ENCODE data around the gene DTX3. TPM values are rescaled to one million over a fixed set of nuclear protein-coding genes. Genes with fewer than 3 reads are reported as not detected.

Gene DTX3
- polyA plus RNA-seq, 6 donors from 2014 or later = 0.16 to 0.53 (median 0.29) TPM; not detected in 1

DNA sequence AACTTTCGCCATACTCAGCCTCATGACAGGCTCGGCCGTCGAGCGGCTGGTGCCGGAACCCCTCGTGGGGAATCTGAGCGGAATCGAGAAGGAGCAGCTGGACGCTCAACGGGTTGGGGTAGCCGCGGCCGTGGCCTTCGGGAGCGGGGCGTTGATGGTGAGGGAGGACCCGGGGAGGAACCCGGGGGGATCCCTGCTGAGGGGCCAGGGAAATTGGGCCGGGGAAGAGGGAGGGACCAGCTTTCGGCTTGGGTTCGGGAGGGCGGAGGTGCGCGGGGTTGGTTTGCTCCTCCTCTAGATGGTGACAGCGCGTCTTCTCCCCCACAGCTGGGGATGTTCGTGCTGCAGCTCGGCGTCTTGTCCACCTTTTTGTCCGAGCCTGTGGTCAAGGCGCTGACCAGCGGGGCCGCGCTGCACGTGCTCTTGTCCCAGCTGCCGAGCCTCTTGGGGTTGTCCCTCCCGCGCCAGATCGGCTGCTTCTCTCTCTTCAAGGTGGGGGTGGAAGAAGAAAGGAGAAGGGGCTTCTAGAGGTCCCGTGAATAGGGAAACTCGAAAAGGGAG, 16.4 kb downstream of the DTX3 start:
- Mint-ChIP-seq H3K27me3 (peaks cover 76 to 98% (median 98%) of the 10 kb centered on the region in 3 donors), H3K4me3 (peak overlapping the region; percentile 56 to 92 (median 87)), H3K36me3 (no peaks in the 10 kb centered on the region), H3K4me1 (peaks cover 28 to 51% (median 38%) of the 10 kb centered on the region in 3 donors), H3K9me3 (no peaks in the 10 kb centered on the region), H3K27ac (peak overlapping the region in 5 of 6 donors; percentile 13 to 84 (median 56))
- DNase-seq (peak; percentile 24), ATAC-seq (ENCODE audit: low read depth in 2 of 2) (peak in 1 of 2 donors; percentile 17)

DNA sequence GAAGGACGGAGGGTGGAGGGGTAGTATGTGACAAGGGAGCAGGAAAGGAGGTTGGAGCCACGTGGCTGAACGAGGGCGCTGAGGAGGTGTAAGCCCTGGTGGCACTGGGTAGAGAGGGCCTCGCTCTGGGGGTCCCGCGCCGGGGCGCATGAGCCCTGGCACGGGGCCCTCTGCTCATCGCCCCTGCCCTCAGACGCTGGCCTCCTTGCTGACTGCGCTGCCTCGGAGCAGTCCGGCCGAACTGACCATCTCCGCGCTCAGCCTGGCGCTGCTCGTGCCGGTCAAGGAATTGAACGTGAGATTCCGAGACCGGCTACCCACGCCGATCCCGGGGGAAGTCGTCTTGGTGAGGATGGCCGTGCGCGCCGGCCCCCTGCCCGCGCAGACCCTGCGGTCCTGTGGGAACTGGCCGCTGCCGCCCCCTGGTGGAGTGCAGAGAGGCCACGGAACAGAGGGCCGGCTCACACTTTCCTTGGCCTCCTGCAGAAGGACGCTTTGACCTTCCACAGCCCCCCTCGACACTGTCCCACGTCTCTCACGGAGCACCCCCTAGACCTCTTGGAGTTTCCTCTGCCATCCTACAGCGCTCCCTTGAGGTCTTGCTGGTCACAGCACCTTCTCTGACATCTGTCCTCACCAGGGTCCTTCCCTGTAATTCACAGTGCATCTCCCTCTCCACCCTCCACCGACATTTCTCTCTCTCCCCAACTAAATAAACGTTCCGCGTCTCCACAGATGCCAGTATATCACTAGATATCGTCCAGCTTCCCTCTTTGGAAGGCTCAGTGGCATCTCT, 17.1 kb downstream of the DTX3 start:
- Mint-ChIP-seq H3K36me3 (no peaks in the 10 kb centered on the region), H3K27me3 (peaks cover 75 to 98% (median 98%) of the 10 kb centered on the region in 3 donors), H3K9me3 (no peaks in the 10 kb centered on the region), H3K4me3 (peak overlapping the region; percentile 56 to 92 (median 87)), H3K4me1 (peaks cover 28 to 51% (median 34%) of the 10 kb centered on the region in 3 donors), H3K27ac (peak overlapping the region in 3 of 6 donors; percentile 57 to 84 (median 59))
- ATAC-seq (ENCODE audit: low read depth in 2 of 2) (peak; percentile 69 to 75), DNase-seq (peak; percentile 50)

GRCh38 chr12:57622293-57623245, 17.9 kb downstream of the DTX3 start:
- ATAC-seq (ENCODE audit: low read depth in 2 of 2) = no peak

GRCh38 chr12:57623385-57623784, 18.8 kb downstream of the DTX3 start:
- Mint-ChIP-seq H3K27me3 (peaks cover 74 to 98% (median 95%) of the 10 kb centered on the region in 3 donors), H3K4me1 (peaks cover 38 to 59% (median 44%) of the 10 kb centered on the region in 3 donors), H3K27ac (no peak overlapping the region), H3K36me3 (no peaks in the 10 kb centered on the region), H3K4me3 (peak overlapping the region in 1 of 8 donors; percentile 74), H3K9me3 (no peaks in the 10 kb centered on the region)
- ATAC-seq (ENCODE audit: low read depth in 2 of 2) (no peak), DNase-seq (no peak)

More at GRCh38 chr12:57622293-57623245, 17.9 kb downstream of the DTX3 start:
- H3K27me3 Mint-ChIP-seq = peaks cover 77 to 98% (median 97%) of the 10 kb centered on the region in 3 donors
- H3K36me3 Mint-ChIP-seq = no peaks in the 10 kb centered on the region
- peaks cover 33 to 59% (median 38%) of the 10 kb centered on the region in 3 donors for H3K4me1 Mint-ChIP-seq
- peak overlapping the region; percentile 56 to 92 (median 84) for H3K4me3 Mint-ChIP-seq
- H3K9me3 Mint-ChIP-seq = no peaks in the 10 kb centered on the region
- peak overlapping the region in 1 of 6 donors; percentile 67 for H3K27ac Mint-ChIP-seq
- DNase-seq = no peak

DNA sequence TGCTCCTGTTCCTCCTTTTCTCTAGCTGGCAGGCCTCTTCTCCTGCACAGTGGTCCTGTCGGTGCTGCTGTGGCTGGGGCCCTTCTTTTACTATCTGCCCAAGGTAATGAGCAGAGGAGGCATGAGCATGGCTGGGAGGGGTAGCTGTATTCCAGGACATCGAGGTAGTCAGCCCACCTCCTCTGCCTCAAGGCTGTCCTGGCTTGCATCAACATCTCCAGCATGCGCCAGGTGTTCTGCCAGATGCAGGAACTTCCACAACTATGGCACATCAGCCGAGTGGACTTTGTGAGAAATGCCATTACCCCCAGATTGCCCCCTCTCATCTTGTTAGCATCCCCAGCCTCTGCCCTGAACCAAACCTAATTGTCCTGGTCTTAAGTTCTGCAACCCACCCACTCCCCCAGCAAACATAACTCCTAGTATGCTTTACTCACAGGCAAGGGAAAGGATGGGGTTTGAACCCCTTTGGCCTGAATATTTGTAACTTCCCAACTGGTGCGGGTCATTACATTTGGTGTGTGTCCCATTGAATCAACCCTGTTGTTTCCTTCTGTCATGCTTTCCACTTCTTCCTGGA, 19.3 kb downstream of the DTX3 start:
- H3K36me3 Mint-ChIP-seq = no peaks in the 10 kb centered on the region
- H3K9me3 Mint-ChIP-seq = no peaks in the 10 kb centered on the region
- ATAC-seq (ENCODE audit: low read depth in 2 of 2) = no peak
- peaks cover 75 to 100% (median 95%) of the 10 kb centered on the region in 3 donors for H3K27me3 Mint-ChIP-seq
- peaks cover 37 to 57% (median 43%) of the 10 kb centered on the region in 3 donors for H3K4me1 Mint-ChIP-seq
- no peak overlapping the region for H3K27ac Mint-ChIP-seq
- no peak overlapping the region for H3K4me3 Mint-ChIP-seq
- DNase-seq = no peak

DNA sequence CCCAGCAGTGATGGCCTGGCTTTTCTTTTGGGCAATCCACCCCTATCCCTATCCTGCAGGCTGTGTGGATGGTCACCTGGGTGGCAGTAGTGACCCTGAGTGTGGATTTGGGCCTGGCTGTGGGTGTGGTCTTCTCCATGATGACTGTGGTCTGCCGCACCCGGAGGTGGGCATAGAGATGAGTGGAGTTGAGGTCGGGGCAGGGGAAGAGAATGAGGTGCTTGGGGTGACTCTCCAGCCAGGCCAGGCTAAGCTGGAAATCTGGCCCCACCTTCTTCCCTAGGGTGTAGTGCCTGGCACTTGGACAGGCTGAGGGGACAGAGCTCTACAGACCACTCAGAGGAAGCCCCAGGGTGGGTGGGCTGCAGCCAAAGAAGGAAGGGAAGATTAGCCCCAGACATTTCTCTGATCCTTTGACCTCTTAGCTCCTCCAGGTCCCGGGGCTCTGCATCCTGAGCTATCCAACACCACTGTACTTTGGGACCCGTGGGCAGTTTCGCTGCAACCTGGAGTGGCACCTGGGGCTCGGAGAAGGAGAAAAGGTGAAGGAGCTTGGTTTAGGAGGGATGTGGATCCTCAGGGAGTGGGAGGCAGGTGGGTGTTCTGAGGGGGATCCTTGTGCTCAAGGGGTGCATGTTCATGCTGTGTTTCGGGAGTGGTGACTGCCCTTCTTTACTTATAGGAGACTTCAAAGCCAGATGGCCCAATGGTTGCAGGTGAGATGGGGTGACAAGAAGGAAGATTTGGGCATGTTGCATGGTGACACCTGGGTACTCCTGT, 20.0 kb downstream of the DTX3 start:
- DNase-seq (no peak), ATAC-seq (ENCODE audit: low read depth in 2 of 2) (no peak)
- Mint-ChIP-seq H3K36me3 (no peaks in the 10 kb centered on the region), H3K27ac (no peak overlapping the region), H3K9me3 (no peaks in the 10 kb centered on the region), H3K4me1 (peaks cover 31 to 49% (median 37%) of the 10 kb centered on the region in 3 donors), H3K27me3 (peaks cover 77 to 100% (median 95%) of the 10 kb centered on the region in 3 donors), H3K4me3 (no peak overlapping the region)

GRCh38 chr12:57625261-57626032, 20.8 kb downstream of the DTX3 start:
- Mint-ChIP-seq H3K9me3 (no peaks in the 10 kb centered on the region), H3K36me3 (no peaks in the 10 kb centered on the region), H3K4me3 (peak overlapping the region in 2 of 8 donors; percentile 40 to 42), H3K4me1 (peaks cover 27 to 41% (median 30%) of the 10 kb centered on the region in 3 donors), H3K27ac (peak overlapping the region in 1 of 6 donors; percentile 17), H3K27me3 (peaks cover 70 to 100% (median 98%) of the 10 kb centered on the region in 3 donors)
- ATAC-seq (ENCODE audit: low read depth in 2 of 2) (no peak), DNase-seq (no peak)

- Mint-ChIP-seq H3K36me3 (no peaks in the 10 kb centered on the region), H3K4me1 (peaks cover 18 to 33% (median 22%) of the 10 kb centered on the region in 3 donors), H3K27ac (peak overlapping the region in 1 of 6 donors; percentile 17), H3K9me3 (no peaks in the 10 kb centered on the region), H3K4me3 (peak overlapping the region in 5 of 8 donors; percentile 12 to 65 (median 42)), H3K27me3 (peaks cover 62 to 100% (median 98%) of the 10 kb centered on the region in 3 donors)
- DNase-seq = no peak
- no peak for ATAC-seq (ENCODE audit: low read depth in 2 of 2)
These were observed 21.7 kb downstream of the DTX3 start for GRCh38 chr12:57626111-57626920.

GRCh38 chr12:57626921-57627445, 22.4 kb downstream of the DTX3 start:
- Mint-ChIP-seq H3K4me3 (peak overlapping the region in 7 of 8 donors; percentile 14 to 65 (median 48)), H3K4me1 (peaks cover 14 to 33% (median 17%) of the 10 kb centered on the region in 3 donors), H3K27me3 (peaks cover 59 to 100% (median 98%) of the 10 kb centered on the region in 3 donors), H3K9me3 (no peaks in the 10 kb centered on the region), H3K27ac (no peak overlapping the region), H3K36me3 (no peaks in the 10 kb centered on the region)
- ATAC-seq (ENCODE audit: low read depth in 2 of 2) (no peak), DNase-seq (no peak)

DNA sequence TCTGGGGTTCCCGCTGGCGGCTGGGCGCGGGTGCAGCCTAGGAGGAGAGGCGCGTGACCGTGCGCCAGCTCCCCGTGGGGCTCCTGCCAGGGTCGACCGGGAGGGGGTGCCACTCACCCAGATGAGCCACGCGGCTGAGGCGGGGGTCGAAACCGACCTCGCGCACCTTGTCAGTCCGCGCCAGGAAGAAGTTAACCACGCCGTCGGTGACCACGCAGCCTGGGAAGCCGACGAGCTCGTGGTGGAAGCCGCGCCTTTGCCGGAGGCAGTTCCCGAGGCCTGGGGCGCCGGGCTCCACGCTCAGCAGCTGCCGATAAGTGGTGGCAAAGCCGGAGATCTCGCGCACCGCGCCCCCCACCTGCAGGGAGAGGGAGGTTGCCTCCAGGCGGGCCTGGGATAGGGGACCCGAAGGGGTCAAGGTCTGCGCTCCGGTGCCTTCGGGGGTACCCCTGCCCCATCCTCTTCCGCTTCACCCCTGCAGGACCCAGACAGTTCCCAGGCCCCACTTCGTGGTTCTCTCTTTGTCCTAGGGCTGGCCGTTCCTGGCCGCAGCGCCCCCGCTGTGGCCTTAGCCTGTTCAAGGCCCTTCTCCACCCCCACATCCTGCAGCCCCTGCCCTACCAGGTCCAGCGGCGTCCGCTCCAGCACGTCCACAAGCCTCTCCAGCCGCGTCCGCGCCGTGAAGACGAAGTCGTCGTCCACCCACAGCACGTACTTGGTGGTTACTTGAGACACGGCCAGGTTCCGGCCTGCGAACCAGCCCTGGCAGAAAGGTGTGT, 23.1 kb downstream of the DTX3 start:
- H3K4me1 Mint-ChIP-seq = peaks cover 13 to 32% (median 14%) of the 10 kb centered on the region in 3 donors
- H3K27ac Mint-ChIP-seq = no peak overlapping the region
- peaks cover 57 to 98% (median 97%) of the 10 kb centered on the region in 3 donors for H3K27me3 Mint-ChIP-seq
- no peaks in the 10 kb centered on the region for H3K9me3 Mint-ChIP-seq
- peak overlapping the region in 5 of 8 donors; percentile 33 to 68 (median 53) for H3K4me3 Mint-ChIP-seq
- DNase-seq = no peak
- ATAC-seq (ENCODE audit: low read depth in 2 of 2) = peak; percentile 50 to 55
- no peaks in the 10 kb centered on the region for H3K36me3 Mint-ChIP-seq
